Measurements from ENCODE around the gene NOS1AP.
"Not testable (repeated sequence)": the region's sequence is repeated elsewhere in the genome, so short reads cannot be mapped to it uniquely, and the experiment has no call there.

NOS1AP gene

DNA sequence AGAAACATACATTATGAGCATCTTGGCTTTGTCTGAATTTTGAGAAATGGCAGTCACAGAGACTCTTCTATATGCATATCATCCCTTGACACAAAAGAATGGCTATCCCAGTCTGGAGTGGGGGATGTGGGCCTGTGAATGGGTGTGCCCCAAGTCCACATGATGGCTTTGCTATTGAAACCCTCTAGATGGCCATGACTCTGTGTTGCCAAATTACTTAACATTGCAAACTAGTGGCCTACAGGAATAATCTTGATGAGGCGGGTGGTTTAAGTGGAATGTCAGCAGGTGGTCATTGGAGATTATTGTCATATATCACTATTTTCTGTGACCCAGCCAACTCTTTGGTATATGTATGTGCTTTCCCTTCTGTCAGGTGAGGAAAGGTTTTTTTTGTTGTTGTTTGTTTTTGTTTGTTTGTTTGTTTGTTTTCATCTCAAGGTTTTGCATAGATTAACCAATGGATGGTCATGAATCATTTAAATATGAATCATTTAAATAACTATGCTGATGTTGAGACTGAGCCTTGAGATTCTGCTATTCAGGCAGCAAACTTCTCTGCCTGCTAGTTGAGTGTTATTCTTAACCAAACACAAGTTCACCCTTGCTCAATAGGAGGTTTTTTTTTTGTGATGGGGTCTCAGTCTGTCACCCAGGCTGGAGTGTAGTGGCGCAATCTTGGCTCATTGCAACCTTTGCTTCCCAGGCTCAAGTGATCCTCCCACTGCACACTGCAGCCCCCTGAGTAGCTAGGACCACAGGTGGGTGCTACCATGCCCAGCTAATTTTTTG is 103.0 kb downstream of the NOS1AP start:
- DNase-seq: no peak

DNA sequence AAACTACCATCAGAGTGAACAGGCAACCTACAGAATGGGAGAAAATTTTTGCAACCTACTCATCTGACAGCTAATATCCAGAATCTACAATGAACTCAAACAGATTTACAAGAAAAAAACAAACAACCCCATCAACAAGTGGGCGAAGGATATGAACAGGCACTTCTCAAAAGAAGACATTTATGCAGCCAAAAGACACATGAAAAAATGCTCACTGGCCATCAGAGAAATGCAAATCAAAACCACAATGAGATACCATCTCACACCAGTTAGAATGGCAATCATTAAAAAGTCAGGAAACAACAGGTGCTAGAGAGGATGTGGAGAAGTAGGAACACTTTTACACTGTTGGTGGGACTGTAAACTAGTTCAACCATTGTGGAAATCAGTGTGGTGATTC is 104.1 kb downstream of the NOS1AP start:
- not testable (repeated sequence) for DNase-seq

DNA sequence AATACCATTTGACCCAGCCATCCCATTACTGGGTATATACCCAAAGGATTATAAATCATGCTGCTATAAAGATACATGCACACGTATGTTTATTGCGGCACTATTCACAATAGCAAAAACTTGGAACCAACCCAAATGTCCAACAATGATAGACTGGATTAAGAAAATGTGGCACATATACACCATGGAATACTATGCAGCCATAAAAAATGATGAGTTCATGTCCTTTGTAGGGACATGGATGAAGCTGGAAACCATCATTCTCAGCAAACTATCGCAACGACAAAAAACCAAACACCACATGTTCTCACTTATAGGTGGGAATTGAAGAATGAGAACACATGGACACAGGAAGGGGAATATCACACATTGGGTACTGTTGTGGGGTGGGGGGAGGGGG is 104.5 kb downstream of the NOS1AP start:
- not testable (repeated sequence) for DNase-seq

DNA sequence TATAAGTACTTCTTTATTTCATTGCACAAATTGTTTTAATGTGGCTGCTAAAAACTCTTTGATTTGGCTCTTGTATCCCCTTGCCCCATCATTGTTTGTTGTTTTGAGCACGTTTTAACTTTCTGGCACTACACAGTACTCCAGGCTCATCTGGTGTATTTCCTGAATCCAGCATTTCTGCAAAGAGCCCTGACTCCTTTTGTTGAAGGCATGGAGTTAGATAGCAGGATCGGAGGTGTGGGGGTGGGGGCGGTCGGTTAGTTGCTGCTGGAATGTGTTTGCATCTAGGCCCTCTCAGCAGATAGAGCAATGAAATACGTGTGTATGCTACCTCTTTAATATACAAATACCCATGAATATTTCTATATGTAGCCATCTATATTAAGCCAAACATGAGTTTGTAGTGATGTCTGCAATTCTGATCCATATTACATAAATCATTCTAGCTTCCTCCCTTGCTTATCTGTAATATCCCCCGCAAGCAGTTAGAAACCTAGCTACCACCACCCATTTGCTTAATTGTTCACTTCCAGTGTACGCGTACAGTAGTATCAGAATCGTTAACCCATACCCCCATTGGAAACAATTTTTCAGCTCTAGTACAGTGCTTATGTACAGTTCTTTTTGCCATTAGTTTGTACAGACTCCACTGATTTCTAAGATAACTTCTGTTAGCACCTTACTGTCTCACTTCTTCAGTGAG is 106.0 kb downstream of the NOS1AP start:
- no peak for DNase-seq

DNA sequence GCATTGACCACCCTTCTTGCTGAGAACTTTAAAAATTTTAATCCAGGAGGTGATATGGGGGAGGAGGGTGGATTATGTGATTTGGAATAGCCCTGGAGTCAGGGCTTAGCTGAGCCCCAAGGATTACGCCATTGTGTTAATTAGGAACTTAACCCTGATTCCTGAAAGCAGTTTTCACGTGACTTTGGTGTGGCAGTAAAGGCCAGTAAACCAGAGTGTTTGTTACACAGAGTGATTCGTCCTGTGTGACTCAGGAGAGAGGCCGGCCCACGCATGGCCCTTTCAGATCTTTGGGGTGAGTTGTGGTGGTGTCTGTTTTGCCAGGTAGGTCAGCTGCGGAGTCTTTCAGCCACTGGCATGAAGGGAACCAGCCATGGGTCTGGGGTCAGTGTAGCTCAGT is 107.6 kb downstream of the NOS1AP start:
- DNase-seq: no peak

DNA sequence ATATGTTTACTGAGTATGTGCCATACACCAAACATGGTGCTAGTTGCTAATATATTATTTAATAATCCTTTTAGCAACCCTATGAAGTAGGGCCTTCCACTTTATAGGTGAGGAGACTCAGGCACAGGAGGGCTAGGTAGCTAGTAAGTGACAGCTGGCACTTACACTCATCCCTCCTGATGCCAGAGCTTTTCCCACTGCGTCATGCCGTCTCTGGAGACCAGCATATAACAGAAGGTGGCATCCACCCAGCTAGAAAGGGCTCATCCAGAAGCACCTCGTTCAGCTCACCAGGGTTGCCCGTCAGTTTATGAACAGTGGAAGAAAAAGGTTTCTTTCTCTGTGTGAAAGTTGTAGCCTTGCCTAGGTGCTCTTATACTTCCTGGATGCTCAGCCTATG is 108.9 kb downstream of the NOS1AP start:
- no peak for DNase-seq

DNA sequence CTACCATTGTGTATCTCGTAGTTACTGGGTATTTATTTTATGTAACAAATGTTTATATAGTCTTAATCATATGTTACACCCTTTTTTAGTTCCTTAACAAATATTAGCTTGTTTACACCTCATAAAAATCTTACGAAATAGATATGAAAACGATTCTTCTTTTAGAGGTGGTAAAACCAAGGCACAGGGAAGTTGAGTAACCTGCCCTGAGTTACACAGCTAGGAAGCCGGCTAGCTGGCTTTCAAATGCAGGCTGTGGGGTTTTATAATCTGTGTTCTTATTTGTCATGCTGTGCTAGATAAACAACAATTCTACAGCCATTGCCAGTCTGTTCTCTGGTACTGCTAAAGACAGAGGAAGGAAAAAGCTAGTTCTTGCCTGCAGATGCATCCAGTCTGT is 109.6 kb downstream of the NOS1AP start:
- DNase-seq: no peak

DNA sequence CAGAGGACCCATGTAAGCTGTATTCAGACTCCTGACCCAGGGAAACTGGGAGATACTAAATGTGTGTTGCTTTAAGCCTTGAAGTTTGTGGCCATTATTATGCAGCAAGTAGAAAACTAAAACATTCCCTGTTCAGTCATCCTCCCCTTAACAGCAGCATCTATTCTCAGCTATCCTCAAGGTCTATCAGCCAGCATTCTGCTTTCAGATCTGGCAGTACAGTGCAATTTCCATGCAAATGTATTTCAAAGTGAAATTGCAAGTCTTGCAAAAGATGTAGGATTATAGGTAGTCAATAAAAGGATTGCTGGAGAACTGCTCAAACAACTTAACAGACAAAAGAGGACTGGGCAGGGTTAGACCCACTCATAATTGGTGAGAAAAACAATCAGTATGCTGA is 111.3 kb downstream of the NOS1AP start:
- no peak for DNase-seq

DNA sequence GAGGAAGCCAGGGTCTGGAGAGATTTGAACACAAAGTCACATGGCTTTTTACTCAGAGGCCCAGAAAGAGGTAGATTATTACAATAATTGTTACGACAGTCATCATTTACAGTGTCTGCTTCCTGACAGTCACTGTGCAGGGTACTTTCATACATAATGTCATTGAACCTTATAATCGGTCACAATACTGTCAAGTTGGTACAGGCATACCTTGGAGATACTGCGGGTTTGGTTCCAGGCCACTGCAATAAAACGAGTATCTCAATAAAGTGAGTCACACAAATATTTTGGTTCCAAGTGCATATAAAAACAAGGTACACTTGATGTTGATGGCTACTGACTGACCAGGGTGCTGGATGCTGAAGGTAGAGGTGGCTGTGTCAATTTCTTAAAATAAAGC is 112.6 kb downstream of the NOS1AP start:
- DNase-seq: no peak

DNA sequence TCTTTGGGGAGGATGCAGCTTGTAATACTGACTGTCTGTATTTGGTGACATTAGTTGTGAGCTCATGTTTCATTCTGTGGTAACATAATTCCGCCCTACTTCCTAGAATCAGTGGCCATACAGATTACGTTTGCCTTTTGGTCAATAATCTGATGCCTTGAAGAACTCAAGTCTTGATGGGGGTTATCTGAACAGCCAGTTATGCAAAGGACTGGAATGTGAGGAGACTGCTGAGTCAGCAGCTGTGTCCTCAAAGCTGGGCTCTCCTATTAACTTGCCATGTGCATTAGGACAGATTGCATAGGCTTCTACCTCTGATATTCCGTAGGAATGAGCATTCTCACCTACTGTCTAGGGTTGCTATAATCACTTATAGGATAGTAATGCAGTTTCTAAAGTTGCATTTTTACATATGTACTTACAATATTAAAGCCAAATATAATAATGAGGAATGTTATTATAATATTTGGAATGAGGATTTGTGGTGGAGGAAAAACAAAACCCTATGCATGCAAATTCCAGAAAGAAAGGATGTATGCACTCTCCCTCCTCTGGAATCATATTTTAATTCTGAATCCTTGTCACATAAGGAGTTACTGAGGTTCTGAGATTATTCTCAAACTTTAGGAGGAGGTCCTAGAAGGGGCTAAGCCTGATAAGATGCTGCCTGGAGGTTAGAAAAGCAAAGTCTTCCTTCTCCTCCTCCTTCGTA is 116.0 kb downstream of the NOS1AP start:
- no peak for DNase-seq

DNA sequence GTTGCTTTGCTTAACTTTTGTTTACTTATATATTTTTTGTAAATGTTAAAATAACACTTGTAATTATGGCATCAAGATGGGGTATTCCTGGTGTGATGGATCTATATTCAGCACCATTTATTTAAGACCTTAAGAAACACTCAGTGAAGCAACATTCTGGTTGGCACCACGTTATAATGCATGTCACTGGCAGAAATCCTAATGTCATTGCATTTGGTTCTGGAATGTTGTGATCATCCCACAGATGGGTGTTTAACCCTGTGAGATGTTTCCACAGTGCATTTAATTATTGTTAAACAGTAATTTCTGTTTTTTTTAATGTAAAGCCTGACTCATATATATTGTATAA is 116.5 kb downstream of the NOS1AP start:
- no peak for DNase-seq

DNA sequence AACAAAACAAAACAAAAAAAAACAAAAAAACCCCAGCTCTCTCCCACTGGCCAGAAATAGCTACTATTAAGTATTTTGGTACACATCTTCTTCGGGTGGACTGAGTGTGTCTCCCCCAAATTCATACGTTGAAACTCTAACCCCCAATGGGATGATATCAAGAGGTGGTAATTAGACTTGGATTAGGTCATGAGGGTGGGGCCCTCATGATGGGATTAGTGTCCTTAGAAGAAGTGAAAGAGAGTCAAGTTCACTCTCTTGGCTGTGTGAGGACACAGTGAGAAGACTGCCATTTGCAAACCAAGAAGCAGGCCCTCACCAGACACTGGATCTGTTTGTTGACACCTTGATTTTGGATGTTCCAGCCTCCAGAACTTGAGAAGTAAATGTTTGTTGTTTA is 116.9 kb downstream of the NOS1AP start:
- no peak for DNase-seq

DNA sequence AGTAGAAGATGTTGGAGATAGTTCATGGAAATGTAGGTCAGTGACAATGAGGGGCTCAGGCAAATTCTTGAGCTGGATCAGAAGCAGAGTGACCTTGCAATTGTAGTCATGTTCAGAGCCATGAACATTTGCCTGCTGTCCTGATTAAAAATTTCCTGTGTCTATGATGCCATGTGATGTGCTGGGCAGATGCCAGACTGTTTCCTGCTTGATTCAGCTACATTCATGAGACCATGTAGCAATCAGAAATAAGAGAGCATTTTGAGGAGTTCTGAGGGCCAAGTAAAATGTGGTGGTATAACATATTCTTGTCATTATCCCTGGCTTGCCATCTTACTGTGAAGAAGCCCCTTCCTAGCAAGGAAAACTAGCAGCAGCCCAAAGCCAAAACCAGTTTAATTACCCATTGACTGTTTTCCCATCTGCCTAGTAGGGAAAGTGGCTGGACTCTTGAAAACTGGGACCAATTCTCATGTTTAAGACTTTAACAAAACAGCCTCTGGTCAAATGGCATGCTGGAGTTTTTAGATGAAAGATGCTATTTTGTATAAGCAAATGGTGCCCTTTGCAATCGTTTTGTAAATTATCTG is 118.3 kb downstream of the NOS1AP start:
- DNase-seq: no peak

DNA sequence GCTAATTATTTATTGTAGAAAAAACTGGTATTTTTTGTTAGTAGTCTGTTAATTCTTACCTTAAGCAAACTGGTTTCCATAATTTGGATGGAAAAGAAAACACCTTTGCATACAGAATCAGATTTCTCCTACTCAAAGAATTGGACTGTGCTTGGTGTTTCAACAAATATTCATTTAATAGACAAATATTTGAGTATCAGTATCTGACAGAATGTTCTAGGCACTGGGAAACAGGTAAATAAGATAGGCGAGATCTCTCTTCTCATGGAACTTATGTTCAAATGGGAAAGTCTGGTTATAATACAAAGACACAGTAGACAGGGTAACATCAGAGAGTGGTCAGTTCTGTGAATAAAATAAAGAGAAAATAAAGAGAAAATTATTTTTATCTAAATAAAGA is 119.9 kb downstream of the NOS1AP start:
- DNase-seq: no peak

DNA sequence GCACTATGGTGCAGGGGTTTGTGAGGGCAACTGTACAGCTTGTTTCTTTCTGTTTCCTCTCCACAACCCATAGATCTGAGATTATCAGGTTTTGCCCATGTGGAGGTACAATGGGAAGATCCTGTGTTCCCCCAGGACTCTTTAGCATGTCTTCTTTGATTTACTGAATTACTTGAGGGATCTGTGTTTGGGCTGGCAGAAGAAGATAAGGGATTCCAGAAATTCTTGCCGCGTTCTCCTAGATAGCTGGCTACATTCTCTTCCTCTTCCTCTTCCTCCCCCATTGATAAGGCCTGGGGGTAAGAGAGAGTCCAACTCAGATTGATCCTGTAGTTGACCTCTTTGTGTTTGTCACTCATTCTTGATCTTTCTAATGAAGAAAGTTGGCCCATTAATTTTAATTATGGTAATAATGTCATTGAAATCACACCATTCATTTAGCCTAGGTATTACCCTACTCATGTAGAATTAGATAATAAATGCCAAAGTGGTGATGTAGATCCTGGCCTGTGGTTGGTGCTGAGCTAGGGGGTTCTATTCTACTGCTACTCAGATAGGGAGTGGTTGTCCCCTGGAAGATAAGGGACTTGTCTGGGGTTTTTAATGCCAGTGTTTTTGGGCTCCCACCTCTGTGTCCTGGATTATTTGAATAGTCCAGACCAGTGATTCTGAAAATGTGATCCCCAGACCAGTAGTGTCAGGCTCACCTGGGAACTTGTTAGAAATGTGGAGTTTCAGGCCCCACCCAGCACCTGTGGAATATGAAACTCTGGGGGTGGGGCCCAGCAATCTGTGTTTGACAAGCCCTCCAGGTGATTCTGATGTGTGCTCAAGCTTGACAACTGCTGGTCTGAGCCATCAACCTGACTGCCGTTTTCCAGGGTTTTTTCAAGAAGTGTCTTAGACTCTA is 122.2 kb downstream of the NOS1AP start:
- no peak for DNase-seq

DNA sequence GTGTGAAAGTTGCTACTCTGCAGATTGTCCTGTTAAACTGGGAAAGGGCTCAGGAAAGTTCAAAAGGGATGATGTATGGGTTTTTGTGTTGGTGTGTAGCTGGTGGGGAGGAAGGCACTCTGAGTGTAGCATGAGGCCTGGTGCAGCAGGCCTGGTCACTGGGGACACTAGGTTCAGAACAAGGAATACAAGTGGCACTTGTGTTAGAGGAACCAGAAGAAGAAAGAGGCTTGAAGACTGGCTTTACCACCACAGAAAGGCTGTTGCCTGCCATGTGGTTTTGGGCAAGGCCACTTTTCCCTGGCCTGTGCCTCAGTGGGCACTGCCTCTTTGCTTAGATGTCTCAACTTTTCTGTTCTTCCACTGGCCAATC is 122.8 kb downstream of the NOS1AP start:
- no peak for DNase-seq

DNA sequence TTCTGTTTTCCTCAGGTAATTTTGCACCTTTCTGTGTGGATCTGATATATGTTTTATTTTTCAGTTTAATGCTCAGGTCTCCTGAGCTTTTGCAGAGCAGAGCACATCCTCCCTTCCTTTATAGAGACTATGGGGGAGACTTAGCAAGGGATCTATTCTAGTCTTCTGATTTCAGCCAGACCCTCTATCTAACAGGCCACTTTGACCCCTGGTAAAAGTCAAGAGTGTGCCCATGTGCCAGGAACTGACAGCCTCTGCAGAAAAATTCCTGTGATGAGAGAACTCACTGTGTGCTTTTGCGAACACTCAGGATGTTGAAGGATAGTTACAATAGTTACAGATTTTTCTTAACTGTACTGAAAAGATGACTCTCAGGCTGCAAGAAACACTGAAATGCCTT is 123.3 kb downstream of the NOS1AP start:
- no peak for DNase-seq

DNA sequence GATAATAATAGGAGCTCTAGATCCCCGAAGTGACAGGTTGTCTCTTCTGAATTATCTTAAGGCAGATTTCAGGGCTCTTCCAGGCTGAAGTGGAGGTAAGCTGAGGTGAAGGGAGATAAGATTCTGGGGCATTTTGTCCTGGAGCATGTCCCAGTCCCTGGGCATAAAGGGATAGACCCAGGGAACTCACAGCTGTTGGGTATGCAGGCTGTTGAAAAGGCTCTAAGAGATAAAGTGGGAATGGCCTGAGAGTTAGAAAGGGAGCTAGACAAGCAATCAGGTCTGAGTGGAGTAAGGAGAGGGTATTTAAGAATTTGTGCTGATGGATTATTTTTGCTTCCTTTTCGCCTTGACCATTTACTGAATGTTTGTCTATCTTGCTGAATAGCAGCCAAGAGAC is 123.7 kb downstream of the NOS1AP start:
- DNase-seq: no peak

DNA sequence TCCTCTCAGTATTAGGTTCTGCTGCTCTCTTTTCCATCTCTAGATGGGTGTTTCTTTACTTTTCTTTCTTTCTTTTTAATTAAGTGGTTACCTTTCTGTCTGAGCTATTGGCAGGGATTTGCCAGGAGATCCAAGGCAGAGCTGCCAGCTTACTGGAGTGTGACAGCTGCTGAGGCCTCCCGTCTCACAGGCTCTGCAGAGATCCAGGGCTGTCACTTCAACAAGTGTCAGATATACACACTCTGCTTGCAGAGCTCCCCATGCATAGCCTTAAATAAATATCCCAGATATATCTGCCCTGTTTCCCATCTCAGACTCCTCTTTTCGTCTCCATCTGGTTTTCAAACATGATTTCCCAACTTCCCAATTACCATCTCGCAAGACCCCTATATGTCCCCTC is 124.3 kb downstream of the NOS1AP start:
- DNase-seq: no peak

DNA sequence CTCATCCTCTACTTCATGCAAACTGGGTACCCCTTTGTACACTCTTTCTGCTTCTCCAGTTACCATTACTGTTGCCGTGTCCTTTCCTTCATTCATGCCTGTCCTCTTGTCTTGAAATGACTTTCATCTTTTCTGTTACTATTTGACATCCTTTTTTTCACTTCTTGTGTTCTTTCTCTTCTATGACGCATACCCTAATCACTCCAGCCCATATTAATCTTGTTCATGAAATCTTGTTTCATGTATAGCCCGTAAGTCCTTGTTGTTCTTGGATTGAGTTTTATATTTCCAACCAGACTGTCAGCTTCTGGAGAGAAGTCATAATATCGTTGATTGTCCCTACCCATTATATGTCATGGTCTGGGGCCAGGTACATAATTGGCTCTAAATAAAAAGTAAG is 126.1 kb downstream of the NOS1AP start:
- DNase-seq: no peak

DNA sequence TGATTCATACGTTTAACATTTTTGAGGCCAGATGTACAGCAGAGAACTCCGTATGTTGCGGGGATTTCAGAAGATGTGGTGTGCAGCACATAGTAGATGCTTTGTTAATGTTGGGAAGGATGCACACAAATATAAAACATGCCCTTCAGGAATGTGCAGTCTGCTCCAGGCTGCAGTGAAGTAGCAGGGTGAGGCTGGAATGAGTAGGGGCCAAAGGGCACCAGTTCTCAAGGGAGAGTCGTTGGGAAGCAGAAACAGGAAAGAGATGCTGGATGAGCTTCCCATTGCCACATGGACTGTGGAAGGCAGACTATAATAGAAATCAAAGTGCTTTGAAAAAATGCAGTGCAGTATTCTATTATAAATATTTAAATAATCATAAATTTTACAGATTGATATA is 126.9 kb downstream of the NOS1AP start:
- DNase-seq: no peak

DNA sequence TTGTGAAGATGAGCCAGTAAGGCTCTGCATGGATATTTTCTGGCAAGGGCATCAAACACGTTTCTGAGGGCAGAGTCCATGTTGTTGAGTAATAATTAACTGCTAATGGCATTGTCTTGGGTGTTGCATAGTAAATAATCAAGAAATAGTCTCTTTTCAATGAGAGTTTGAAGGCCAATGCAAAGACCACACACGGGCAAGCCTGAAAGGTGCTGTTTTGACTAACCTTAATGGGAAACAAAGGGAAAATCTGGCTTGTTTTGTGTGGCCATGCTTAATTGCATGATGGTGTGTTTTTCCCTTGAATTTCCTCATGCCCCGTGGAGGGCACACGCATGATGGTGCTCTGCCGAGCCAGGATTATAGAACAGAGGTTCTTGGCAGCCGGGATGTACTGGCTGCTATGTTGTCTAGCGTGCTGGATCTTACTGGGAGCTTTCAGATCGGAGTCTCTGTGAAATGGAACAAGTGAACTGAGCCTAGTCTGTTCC is 127.6 kb downstream of the NOS1AP start:
- DNase-seq: no peak
